ENCODE measurements around the gene CSK. TPM values are rescaled to one million over a fixed set of nuclear protein-coding genes. Genes with fewer than 3 reads are reported as not detected.

The CSK gene
- total RNA-seq, 2 experiments from 2014 or later, result 114 to 118 TPM

DNA sequence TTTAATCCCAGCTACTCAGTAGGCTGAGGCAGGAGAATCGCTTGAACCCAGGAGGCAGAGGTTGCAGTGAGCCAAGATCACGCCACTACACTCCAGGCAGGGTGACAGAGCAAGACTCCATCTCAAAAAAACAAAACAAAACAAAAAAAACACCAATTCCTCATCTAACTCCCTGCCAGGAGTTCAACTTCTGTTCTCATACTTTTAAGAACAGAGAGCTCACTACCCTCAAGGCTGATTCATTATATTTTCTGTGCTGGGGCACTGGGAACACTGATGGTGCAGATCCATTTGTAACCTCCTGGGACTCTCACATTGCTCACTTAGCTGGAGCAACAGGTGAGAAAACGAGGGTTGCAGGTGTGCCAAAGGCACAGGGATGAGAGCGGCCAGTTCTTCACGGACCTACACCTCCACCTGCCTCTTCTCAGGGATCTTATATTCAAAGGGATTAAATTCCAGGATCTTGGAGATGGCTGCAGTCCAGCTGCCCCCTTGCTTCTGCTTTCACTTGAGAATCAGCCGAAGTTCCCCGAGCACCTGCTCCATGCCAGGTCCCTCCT lies 12.3 kb upstream of the CSK start:
- DNase-seq (no peak), ATAC-seq (ENCODE audit: poor library complexity) (no peak)
- intact Hi-C loops (cut with DNase I, micrococcal nuclease), result loop anchor here (1.0 to 10.0 kb wide), 5 partner anchors 133 to 397 kb away; no protein-coding TSS in a partner anchor
- Histone ChIP-seq H3K36me3 (ENCODE audit: insufficient read depth, low read length) (no peaks in the 10 kb centered on the region), H3K4me3 (ENCODE audit: low read length) (no peak overlapping the region), H3K9me3 (ENCODE audit: control insufficient read depth in 1 of 2, insufficient read depth in 1 of 2, low read length in 2 of 2) (no peaks in the 10 kb centered on the region), H3K4me1 (ENCODE audit: insufficient read depth, low read length) (peaks cover 37% of the 10 kb centered on the region), H3K27ac (ENCODE audit: low read depth in 1 of 2, low read length in 2 of 2) (no peak overlapping the region), H3K27me3 (ENCODE audit: control insufficient read depth in 1 of 2, insufficient read depth in 2 of 2, low read length in 2 of 2) (no peaks in the 10 kb centered on the region)
- H3K27ac Mint-ChIP-seq, result no peak overlapping the region
- peaks cover 9% of the 10 kb centered on the region for H3K27me3 Mint-ChIP-seq
- no peaks in the 10 kb centered on the region for H3K36me3 Mint-ChIP-seq (ENCODE audit: low read depth)
- ChIA-PET CTCF (interaction anchor here (0.6 to 9.3 kb wide), 20 partner anchors 10 to 293 kb away, joined by 3 to 353 read pairs (median 5); partner anchors contain the start of genes CSK and FAM219B), POLR2A (interaction anchor here (1.1 to 22.7 kb wide), 7 partner anchors 8 to 202 kb away, joined by 3 to 925 read pairs (median 4); partner anchors contain the start of gene CSK)
- H3K4me1 Mint-ChIP-seq (ENCODE audit: low read depth), result peaks cover 33% of the 10 kb centered on the region
- H3K4me3 Mint-ChIP-seq, result no peak overlapping the region
- H3K9me3 Mint-ChIP-seq, result no peaks in the 10 kb centered on the region
- TF ChIP-seq, protein P1, sequence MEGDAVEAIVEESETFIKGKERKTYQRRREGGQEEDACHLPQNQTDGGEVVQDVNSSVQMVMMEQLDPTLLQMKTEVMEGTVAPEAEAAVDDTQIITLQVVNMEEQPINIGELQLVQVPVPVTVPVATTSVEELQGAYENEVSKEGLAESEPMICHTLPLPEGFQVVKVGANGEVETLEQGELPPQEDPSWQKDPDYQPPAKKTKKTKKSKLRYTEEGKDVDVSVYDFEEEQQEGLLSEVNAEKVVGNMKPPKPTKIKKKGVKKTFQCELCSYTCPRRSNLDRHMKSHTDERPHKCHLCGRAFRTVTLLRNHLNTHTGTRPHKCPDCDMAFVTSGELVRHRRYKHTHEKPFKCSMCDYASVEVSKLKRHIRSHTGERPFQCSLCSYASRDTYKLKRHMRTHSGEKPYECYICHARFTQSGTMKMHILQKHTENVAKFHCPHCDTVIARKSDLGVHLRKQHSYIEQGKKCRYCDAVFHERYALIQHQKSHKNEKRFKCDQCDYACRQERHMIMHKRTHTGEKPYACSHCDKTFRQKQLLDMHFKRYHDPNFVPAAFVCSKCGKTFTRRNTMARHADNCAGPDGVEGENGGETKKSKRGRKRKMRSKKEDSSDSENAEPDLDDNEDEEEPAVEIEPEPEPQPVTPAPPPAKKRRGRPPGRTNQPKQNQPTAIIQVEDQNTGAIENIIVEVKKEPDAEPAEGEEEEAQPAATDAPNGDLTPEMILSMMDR (IDR thresholded peaks at IDR 0.05), result no peak

DNA sequence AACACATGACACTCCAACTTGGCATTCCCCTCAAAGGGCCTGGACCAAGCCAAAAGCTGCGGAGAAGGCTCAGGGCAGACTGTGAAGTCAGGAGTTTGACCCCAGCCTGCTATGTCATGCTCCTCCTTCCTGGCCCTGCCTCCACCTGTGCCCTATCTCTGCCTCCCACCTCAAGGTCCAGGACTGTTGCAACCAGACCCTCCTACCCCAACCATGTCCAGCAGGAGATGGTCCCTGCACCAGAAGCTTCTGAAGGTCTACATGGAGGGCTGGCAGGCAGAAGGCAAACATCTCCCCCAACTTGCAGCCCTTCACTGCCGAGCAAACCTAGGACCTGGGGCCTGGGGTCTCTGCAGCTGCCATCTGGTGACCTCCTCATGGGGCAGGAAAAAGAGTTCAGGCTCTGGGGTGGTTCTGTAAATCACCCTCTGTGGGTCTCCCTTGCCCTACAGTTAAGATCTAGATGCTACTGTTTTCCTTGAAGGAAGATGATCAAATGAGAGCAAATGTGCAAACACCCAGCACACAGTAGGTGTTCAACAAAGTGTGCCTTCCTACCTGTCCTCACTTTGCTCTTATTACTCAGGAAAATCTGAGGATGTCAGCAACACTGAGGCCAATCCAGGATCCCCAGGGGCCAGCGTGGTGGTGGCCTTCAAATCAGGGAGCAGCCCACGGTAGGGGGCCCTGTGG lies 11.5 kb upstream of the CSK start:
- intact Hi-C loops (cut with DNase I, micrococcal nuclease), result loop anchor here in 1 of 2 experiments (2.0 kb wide), 1 partner anchor 132 kb away; no protein-coding TSS in a partner anchor

DNA sequence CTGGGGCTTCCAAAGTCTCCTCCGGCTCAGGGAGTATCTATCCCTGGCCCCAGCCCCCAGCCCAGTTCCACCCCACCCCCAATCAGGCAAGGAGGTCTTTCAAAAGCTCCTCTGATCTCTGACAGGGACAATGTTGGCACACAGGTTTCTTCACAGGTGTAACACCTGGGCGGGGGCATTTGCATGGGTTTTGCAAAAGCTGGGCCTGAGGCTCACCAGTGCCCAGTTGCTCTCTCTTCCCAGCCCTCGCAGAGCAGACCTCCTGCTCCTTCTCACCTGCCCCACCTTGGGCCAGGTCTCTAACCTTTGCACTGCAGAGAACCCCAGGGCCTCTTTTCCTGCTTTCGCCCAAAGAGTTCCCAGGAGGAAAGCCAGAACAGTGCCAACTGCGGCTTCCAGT lies 8.6 kb upstream of the CSK start:
- ATAC-seq (ENCODE audit: poor library complexity), result no peak
- H3K9me3 Mint-ChIP-seq, result no peaks in the 10 kb centered on the region
- Histone ChIP-seq H3K27me3 (ENCODE audit: control insufficient read depth in 1 of 2, insufficient read depth in 2 of 2, low read length in 2 of 2) (no peaks in the 10 kb centered on the region), H3K36me3 (ENCODE audit: insufficient read depth, low read length) (no peaks in the 10 kb centered on the region), H3K4me3 (ENCODE audit: low read length) (no peak overlapping the region), H3K9me3 (ENCODE audit: control insufficient read depth in 1 of 2, insufficient read depth in 1 of 2, low read length in 2 of 2) (no peaks in the 10 kb centered on the region), H3K4me1 (ENCODE audit: insufficient read depth, low read length) (peaks cover 74% of the 10 kb centered on the region), H3K27ac (ENCODE audit: low read depth in 1 of 2, low read length in 2 of 2) (no peak overlapping the region)
- intact Hi-C loops (cut with DNase I, micrococcal nuclease), result no loop called here
- POLR2A ChIA-PET, result interaction anchor here (22.7 kb wide), 1 partner anchor 22 kb away, joined by 925 read pairs; the partner anchor contains the start of gene CSK
- peaks cover 68% of the 10 kb centered on the region for H3K4me1 Mint-ChIP-seq (ENCODE audit: low read depth)
- no peak overlapping the region for H3K27ac Mint-ChIP-seq
- peaks cover 5% of the 10 kb centered on the region for H3K27me3 Mint-ChIP-seq
- CTCF ChIA-PET, result interaction anchor here (1.5 to 9.3 kb wide), 2 partner anchors 11 to 21 kb away, joined by 4 to 353 read pairs; no protein-coding TSS in a partner anchor
- no peak overlapping the region for H3K4me3 Mint-ChIP-seq
- H3K36me3 Mint-ChIP-seq (ENCODE audit: low read depth), result no peaks in the 10 kb centered on the region
- TF ChIP-seq, protein P1 (IDR thresholded peaks at IDR 0.05), result no peak
- DNase-seq, result no peak

More for the DNA sequence above, 11.5 kb upstream of the CSK start:
- no peaks in the 10 kb centered on the region for H3K36me3 ChIP-seq (ENCODE audit: insufficient read depth, low read length)
- ATAC-seq (ENCODE audit: poor library complexity), result no peak
- DNase-seq, result no peak
- peaks cover 9% of the 10 kb centered on the region for H3K27me3 Mint-ChIP-seq
- H3K4me1 Mint-ChIP-seq (ENCODE audit: low read depth), result peaks cover 38% of the 10 kb centered on the region
- H3K9me3 Mint-ChIP-seq, result no peaks in the 10 kb centered on the region
- CTCF ChIA-PET, result interaction anchor here (0.6 to 9.3 kb wide), 13 partner anchors 10 to 180 kb away, joined by 3 to 353 read pairs (median 6); partner anchors contain the start of gene CSK
- TF ChIP-seq, protein P1 (IDR thresholded peaks at IDR 0.05), result no peak
- peaks cover 44% of the 10 kb centered on the region for H3K4me1 ChIP-seq (ENCODE audit: insufficient read depth, low read length)
- no peaks in the 10 kb centered on the region for H3K9me3 ChIP-seq (ENCODE audit: control insufficient read depth in 1 of 2, insufficient read depth in 1 of 2, low read length in 2 of 2)
- no peaks in the 10 kb centered on the region for H3K27me3 ChIP-seq (ENCODE audit: control insufficient read depth in 1 of 2, insufficient read depth in 2 of 2, low read length in 2 of 2)
- no peak overlapping the region for H3K4me3 ChIP-seq (ENCODE audit: low read length)
- POLR2A ChIA-PET, result interaction anchor here (1.0 to 22.7 kb wide), 5 partner anchors 25 to 203 kb away, joined by 3 to 925 read pairs (median 3); partner anchors contain the start of genes CLK3 and CSK
- no peak overlapping the region for H3K27ac ChIP-seq (ENCODE audit: low read depth in 1 of 2, low read length in 2 of 2)
- H3K36me3 Mint-ChIP-seq (ENCODE audit: low read depth), result no peaks in the 10 kb centered on the region
- H3K4me3 Mint-ChIP-seq, result no peak overlapping the region
- no peak overlapping the region for H3K27ac Mint-ChIP-seq

All from CD4-positive, alpha-beta T cell (primary cell).